GM21526 (cell line): Measurements from ENCODE around the gene LRFN2.

Experiments
- ATAC-seq: cut with Tn5 transposase; IDR thresholded peaks from one replicate; pipeline ENCODE4 v1.9.1; 2021; ENCODE audit warnings: moderate library complexity; ENCODE audit not compliant: unreplicated experiment, low FRiP score

The LRFN2 gene

DNA sequence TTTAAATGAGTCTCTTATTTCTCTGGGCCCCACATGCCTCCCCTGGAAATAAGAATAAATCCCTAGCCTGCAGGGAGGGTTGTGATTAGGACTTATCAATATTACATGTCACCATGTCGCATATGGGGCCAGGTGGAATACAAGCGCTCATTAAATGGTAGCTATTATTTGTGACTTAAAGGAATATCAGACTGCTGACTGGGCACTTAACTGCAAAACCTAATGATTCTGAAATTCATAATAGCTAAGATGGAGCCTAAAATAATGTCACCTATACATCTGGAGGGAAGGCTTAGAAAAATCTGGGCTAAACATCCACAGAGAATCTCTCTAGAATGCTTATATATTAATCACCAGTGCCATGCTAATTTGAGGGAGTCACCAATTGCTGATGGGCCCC is 106.5 kb downstream of the LRFN2 start:
- no peak for ATAC-seq

DNA sequence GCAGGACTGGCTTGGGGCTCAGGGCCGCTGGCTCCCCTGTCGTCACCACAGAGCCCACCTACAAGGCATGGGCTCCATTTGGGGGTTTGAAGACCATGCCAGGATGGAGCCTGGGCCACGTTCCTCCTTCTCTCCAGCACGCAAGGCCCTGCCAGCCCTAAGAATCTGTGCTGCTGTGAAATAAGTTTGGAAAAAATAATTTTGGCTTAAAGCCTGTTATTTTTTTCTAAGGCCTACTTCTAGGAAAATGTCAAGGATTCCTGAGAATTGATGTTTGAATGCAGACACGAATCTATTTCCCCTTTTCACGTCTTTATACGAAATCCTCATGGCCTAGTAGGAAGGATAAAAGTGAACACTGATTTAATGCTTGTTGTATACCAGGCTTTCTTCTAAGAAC is 107.5 kb downstream of the LRFN2 start:
- no peak for ATAC-seq

DNA sequence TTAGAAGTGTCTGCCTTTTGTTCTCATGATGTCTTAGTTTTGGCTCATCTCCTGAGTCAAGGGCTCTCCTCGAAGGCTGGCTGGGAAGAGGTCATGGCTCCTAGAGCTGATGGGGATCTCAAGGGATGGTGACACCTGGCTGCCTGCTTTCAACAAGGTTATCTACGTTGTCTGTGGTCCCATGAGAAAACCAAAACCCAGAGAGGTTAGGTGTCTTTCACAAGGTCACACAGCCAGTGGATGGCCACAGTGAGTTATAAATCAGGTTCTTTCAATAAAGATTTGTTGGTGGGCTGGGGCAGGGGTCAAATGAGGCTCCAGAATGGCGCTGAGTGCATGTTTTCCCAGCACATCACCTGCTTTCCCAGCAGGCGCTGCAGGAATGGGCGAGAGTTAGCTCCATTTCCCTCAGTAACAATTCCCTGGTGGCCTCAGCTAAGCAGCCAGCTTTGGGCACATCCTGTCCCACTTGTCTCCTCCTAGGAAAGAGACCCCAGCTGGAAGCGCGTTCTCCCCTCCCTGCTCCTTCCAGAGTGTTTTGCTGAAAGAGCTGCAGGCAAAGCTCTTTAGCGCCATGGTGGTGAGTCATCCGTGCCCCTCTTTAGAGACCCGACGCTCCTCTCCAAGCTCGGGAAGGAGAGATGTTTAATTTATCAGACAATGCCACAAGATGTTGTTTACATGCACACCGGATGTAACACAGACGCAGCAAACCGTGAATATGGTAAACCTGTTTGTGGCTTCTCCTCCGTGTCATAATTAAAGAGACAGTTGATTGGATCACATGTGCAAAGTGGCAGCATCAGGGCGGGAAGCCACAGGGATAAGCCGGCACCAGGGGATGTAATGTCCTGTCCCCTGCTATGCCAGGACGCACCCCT is 109.7 kb downstream of the LRFN2 start:
- ATAC-seq: no peak

DNA sequence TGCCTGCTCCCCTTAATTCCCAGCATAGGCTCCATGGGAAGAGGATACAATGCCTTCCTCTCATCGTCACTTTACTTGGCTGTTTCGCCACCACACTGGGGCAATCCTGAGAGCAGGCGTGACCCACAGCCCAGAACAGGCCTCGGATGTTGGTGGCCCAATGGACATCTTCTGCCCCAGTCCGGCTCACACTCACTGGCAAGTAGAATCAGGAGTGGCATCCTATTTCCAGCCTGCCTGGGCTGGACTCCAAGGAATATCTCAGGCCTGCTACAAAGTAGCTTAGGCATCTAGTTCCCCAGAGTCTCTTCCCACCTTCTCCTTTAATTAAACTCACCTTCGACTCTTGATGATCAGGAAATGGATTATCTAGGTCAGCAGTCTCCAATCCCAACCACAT is 110.5 kb downstream of the LRFN2 start:
- no peak for ATAC-seq

DNA sequence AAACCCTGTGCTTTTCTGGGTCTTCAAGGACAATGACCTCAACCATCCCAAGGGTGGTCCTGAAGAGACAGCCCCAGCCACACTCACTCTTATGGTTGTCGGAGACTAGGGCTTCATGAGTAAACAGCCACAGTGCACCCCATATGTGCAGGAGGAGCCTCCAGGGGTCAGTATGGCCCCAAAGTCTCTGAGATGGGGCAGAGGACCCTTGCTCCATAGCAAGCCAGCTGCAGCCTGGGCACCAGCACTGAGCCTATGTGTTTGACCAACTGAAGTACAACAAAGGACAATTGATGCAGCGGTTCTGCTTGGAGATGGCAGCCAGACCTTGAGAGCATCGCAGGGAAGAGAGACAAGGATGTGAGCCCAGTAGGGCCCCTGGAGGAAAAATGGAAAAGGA is 112.2 kb downstream of the LRFN2 start:
- no peak for ATAC-seq

DNA sequence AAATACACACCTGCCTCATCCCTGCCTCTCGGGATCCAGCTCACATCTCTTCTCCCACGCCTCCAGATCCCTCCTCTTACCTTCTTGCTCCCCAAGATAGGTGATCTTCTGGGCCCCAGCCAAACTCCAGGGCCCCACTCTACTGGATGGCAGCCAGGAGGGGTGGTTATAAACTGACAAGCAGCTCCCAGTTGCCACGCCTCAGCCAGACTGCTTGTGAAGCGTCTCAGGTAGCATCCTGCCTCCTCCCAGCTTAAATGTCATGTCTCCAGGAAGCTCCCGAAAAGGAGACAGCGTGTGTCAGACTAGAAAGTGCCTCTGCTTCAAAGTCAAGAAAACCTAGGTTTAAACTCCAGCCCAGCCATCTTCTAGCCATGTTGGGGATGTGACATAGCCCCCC is 114.1 kb downstream of the LRFN2 start:
- ATAC-seq: no peak

DNA sequence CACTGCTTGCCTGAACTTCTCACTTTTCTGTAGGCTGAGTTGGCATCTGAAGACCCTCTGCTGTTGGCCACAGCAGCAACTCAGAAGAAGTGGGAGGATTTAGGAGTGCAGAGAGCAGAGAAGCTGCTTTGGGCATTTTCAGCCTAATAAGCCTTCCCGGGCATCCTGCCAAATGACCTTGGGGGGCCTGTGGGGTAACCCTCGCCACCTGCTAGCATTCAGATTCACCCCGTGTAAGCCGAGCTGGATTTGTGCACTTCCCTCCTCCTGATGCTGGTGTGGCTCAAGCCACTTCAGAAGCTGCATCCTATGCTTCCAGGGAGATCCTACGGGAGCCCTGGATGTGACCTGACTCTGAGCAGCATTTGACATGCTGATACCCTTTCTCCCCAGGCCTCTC is 114.8 kb downstream of the LRFN2 start:
- ATAC-seq: no peak

DNA sequence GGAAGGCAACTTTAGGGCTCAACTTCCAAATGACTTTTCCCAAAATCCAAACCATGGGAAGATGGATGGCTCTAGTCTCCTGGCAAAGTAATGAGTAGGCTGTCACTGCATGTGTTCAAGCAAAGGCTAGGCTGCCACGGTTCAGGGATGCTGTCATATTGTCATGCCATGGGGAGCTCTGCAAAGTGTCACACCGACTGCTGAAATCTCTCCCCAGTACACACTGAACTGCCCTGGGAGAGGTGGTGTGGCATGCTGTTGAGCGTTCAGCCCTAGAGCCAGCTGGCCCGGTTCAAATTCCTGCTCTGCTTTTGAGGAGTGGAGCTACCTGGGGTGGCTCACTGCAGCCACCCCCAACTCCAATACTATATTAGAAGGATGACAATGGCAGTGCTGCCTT is 115.9 kb downstream of the LRFN2 start:
- ATAC-seq: no peak

DNA sequence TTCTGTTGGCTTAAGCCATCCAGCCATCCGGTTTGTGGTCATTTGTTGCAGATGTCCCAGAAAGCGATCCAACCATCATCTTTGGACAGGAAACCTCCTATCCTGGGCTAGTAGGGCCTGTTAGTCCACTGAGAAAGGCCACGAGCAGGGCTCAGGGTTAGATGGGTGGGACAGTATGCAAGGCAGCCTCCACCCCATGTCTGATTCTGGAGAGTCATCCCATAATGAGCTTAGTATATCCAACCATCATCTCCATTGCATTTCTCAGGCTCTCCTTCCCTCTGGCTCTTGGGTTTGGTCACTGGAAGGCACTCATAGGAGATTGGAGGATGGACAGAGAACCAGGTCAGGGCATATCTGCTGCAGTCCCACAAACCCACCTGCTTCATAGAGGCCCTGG is 117.8 kb downstream of the LRFN2 start:
- ATAC-seq: no peak

DNA sequence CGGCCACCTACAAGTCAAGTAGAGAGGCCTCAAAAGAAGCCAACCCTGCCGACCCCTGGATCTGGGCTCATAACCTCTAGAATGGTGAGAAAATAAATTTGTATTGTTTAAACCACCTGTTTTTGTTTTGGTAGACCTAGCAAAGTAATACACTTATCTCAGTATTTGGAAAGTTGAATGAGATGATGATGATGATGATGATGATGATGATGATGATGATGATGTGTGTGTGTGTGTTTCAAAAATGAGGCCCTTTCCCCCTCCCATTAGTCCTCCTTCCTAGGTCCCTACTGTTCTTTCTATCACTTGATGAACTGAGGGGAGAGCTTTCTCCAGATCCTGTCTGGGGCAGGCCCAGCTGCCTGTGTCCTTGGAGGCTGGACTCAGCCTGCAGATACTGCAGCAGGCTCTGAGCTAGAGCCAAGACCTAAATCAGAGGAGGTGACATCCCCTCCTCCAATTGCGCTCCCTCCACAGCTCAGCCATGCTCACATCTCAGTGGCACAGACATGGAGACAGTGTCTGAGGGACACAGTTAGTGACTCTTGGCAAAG is 120.1 kb downstream of the LRFN2 start:
- no peak for ATAC-seq

DNA sequence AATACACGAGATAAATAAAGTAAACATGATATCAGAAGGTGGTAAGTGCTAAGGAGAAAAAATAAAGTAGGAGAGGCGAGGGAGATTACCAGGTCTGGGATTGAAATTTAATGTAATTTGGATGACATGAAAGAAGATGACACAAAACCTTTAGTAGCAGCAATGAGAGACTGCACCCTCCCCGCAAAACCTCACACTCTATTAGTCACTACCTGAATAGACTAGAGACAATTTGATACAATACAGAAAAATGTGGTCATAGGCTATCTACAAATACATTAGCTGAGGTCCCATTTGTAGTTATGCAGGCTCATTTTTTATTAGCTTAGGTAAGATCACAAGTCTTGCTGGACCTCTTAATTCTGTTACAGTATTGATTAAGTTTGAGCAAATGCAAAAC is 125.5 kb downstream of the LRFN2 start:
- no peak for ATAC-seq

DNA sequence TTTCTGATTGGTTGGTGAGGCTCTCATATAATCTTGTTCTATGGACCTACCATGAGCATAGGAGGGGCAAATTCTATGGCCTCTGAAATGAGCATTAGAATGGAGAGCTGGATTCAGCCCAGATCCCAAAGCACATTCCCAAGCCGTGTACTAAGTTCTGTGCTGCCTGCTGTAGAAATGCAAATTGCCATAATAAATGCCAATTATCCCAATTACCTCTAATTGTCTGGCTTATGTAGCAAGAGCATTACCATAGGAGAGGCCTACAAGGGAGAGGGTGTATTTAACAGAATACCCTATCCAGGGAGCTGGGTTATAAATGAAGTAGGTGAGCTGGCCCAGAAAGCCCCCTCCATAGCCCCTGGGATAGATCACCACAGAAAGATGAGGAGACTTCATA is 126.8 kb downstream of the LRFN2 start:
- ATAC-seq: no peak

DNA sequence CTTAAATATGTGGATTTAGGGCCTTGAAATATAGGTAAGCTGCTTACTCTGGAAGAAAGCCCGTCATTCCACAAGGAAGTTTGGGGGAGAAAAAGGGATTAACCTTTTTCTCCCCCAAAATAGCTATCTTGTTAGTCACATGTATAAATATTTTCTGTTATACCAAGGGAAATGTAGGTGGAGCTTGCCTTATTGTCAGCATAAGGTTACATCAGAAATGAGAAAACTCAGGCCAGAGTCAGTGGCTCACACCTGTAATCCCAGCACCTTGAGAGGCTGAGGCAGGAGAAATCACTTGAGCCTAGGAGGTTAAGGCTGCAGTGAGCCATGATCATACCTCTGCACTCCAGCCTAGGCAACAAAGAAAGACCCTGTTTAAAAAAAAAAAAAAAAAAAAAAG is 129.9 kb downstream of the LRFN2 start:
- no peak for ATAC-seq

DNA sequence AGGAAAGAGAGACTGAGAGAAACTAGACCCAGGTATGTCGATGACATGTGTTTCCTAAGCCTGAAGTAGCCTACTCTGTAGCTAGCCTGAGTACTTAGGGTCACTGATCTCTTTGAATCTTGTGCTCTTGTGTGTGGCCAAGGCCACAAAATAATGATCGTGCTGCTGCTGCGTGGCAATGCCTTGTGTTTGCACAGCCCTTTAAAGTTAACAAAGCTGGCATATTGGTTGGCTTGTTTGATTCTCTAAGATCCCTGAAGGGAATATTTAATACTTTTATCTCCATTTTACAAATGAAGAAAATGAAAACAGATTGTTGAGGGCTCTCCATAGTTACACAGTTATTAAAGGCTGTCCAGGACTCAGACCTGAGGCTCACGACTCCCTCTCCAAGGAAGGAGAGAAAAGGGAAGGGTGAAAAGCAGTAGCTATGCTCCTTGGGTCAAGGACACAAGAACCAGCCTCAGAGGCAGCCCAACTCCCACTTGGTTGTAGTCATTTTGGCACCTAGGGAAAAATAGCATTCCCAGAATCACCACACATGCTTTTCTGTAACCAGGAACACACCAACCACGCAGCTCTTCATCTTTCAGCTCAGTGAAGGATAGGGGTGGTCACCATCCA is 130.7 kb downstream of the LRFN2 start:
- ATAC-seq: no peak

DNA sequence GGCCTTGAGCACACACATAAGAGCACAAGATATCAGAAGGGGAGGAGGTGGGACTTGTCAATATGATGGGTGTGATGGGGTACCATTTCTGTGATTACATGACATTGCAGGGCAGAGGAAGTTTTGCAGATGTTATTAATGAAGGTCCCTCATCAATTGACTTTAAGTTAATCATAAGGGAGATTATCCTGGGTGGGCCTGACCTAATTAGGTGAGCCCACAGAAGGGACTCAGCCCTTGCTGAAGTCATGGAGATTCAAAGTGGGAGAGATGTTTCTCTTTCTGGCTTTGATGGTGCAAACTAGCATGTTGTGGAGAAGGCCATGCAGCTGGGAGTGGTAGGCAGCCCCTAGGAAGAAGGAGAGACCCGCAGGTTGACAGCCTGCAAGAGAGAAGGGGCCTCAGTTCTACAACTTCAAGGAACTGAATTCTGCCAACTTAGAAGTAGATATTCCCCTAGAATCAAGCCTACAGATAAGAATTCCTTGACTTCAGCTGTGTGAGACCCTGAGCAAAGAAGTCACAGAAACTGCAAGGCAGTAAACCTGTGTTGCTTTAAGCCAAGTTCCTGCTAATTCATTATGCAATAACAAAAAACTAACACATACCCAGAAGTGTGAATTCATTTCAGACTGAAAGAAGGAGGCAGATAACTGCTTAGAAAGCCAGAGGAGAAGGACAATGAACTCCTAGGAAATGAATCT is 131.3 kb downstream of the LRFN2 start:
- no peak for ATAC-seq

DNA sequence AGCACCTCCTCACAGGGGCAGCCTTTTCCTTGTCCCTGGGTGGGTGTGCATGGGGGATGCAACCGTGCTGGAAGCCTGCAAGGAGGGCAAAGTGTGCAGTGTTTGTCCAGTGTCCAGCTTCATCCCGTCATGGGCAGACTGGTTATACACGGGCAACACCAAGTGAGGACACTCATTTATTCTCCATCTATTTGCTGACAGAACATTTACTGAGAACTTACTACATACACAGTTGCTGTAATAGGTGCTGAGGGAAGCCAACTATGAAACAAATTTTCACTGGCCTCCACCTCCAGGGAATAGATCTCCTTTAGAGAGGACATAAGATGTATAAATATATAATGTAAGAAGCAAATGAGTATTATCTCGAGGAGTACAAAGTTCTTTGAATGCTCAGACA is 136.7 kb downstream of the LRFN2 start:
- no peak for ATAC-seq

DNA sequence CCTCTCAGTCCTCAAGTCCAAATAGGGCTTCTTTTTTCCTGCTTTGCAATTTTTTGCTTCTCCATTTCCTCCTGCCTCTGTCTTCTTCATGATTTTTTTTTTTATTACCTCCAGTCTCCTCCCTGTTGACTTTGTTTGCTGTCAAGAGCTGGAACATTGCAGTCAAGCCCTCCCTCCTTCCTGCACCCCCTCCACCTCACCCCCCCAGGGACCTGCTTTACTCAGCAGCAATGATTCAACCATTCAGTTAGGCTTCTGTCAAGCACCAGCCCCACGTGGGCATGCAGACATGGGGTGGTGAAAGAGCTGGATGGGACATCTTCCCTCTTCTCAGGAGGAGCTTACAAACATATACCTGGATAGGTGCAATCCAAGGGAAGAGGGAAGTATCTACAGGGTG is 142.4 kb downstream of the LRFN2 start:
- ATAC-seq: no peak

DNA sequence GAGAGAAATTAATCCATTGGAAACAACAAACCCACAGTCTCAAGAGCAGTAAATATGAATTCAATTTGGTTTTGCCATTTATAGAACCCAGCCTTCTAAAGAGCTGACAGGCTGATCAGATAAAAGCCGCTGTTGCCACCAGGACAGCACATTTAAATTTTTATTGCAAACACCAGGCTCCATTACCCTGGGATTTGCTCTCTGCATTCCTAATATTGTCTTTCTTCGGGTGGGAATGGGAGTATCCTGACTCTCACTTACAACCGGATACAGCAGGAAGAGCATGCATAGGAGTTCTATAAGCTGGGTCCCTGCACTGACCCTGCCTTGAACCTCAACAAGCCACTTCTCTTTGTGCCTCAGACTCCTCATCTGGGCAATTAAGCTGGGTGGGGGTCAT is 142.9 kb downstream of the LRFN2 start:
- ATAC-seq: no peak

DNA sequence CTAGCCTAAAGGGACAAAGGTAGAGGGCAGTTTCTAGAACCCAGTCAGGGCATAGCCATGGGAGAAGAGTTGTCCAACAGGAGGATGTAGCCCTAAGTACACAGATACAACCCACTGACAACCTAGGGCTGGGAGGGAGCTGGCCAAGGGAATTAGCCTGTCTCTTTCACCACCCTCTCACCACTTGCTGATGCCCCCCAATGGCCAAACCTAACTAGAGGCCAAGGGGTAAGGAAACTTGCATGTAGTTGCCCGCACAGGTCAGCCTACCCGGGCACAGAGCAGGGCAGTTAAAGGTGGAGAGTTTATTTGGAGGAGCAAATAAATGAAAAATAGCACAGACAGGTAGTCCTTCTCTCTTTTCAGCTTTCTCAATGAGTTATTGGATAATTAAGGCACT is 143.3 kb downstream of the LRFN2 start:
- no peak for ATAC-seq

DNA sequence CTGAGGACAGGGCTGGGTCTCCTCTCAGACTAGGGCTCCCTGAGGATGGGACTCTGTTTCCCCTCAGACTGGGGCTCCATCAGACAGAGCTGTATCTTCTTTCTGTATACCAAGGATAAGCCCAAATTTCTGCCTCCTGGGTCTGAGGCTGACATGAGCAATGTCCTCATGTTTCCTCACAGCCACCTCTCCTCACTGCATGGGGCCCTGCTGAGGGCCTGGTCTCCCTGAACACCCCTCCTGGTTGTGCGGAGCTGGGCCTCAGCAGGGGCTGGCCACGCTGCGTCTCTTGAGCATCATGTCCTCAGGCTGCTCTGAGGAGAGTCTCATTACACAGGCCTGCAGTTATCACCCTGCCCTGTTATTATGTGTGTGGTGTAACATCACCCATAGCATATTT is 144.6 kb downstream of the LRFN2 start:
- no peak for ATAC-seq

DNA sequence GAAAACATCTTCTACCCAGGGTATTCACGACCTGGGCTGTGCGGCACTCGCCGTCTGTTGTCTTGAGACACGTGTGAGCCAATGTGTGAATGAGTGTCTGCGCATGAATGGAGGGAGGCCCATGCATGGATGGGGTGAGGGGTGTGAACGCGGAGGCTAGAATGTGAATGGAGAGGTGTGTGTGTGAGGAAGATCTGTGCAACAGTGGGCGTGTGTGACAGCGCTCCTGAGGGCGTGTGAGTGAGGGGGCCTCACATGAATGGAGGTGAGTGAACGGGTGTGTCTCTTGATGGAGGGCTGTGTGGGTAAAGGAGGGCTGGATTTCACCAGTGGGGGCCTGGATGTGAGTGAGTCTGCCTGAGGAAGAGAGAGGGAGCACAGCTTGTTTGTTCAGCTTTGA is 146.0 kb downstream of the LRFN2 start:
- no peak for ATAC-seq
